GM12878 (cell line): ENCODE measurements around the gene UBE2F. TPM values are rescaled to one million over a fixed set of nuclear protein-coding genes. Genes with fewer than 3 reads are reported as not detected.

Experiments
- ATAC-seq: fragments of 200-7000 bp; cut with Tn5 transposase; 3 replicates; pipeline ENCODE4 v1.9.1; 2020; ENCODE audit warnings: mild to moderate bottlenecking, moderate library complexity
- BruUV-seq: library from RNA; stranded (reverse); fragments of 400-500 nt; replicated peaks from 2 replicates; lab custom pipeline; 2021; lab: Mats Ljungman, UMichigan
- CTCF ChIA-PET: fragments of 300-600 bp; sonication (Branson Sonifier 250); formaldehyde crosslinking; extraction: SDS; loops from one replicate; lab custom pipeline; 2021; ENCODE audit warnings: inconsistent platforms; lab: Yijun Ruan, JAX
- POLR2A ChIA-PET: fragments of 350-600 bp; formaldehyde crosslinking; extraction: SDS; loops from one replicate; lab custom pipeline; 2021; ENCODE audit warnings: inconsistent platforms; lab: Charles Lee
- RAD21 ChIA-PET: fragments of 300-600 bp; sonication (Branson Sonifier 250); formaldehyde crosslinking; loops from one replicate; lab custom pipeline; 2023; ENCODE audit warnings: antibody characterized with exemption; ENCODE audit not compliant: unreplicated experiment; lab: Charles Lee
- SMC1A ChIA-PET: fragments of 300-600 bp; sonication (Branson Sonifier 250); formaldehyde crosslinking; loops from one replicate; lab custom pipeline; 2023; ENCODE audit not compliant: unreplicated experiment, uncharacterized antibody; lab: Charles Lee
- DNase-seq: peaks from one replicate; pipeline ENCODE4 v3.0.0-alpha.2; 2011; ENCODE audit warnings: low read depth, low spot score
- FAIRE-seq: peaks from 3 replicates; lab custom pipeline; 2011; peaks lifted over from hg19 to GRCh38; lab: Jason Lieb, UNC
- H2AFZ ChIP-seq: 2 replicates; pipeline ENCODE4 v1.6.0; 2011; ENCODE audit warnings: low read depth, low read length, control low read depth; ENCODE audit not compliant: control insufficient read depth
- H3K27ac ChIP-seq: 2 replicates; pipeline ENCODE4 v1.5.1; 2011; ENCODE audit warnings: control low read depth; ENCODE audit not compliant: control insufficient read depth, insufficient read depth
- H3K27me3 ChIP-seq, 2 experiments: replicated peaks in 1 of 2; 2 replicates each; pipeline versions ENCODE4 v1.6.0 to v1.6.1; 2011; ENCODE audit warnings: low read length in 1 of 2; ENCODE audit not compliant: control insufficient read depth in 2 of 2, insufficient read depth in 2 of 2
- H3K36me3 ChIP-seq, 2 experiments: 2 replicates each; pipeline ENCODE4 v1.5.1; 2011; ENCODE audit warnings: low read length in 1 of 2; ENCODE audit not compliant: control insufficient read depth in 2 of 2, insufficient read depth in 2 of 2
- H3K4me1 ChIP-seq: 2 replicates; pipeline ENCODE4 v1.6.1; 2011; ENCODE audit warnings: mild to moderate bottlenecking, low read length, moderate library complexity, mixed read lengths; ENCODE audit not compliant: control insufficient read depth, insufficient read depth
- H3K4me2 ChIP-seq: 2 replicates; pipeline ENCODE4 v1.6.0; 2011; ENCODE audit warnings: control low read depth; ENCODE audit not compliant: control insufficient read depth, insufficient read depth
- H3K4me3 ChIP-seq: fragments of 200-600 bp; sonication (generic); 2 replicates; pipeline ENCODE4 v1.5.1; 2016
- H3K79me2 ChIP-seq: 2 replicates; pipeline ENCODE4 v1.6.0; 2011; ENCODE audit warnings: low read length; ENCODE audit not compliant: control insufficient read depth, insufficient read depth
- H3K9ac ChIP-seq: 2 replicates; pipeline ENCODE4 v1.8.0; 2011; ENCODE audit warnings: low read length, control low read depth, mixed read lengths; ENCODE audit not compliant: control insufficient read depth, insufficient read depth
- H3K9me3 ChIP-seq: replicated peaks from 3 replicates; pipeline ENCODE4 v1.5.1; 2011; ENCODE audit warnings: mild to moderate bottlenecking, low read length; ENCODE audit not compliant: control insufficient read depth, insufficient read depth
- H4K20me1 ChIP-seq: 2 replicates; pipeline ENCODE4 v1.6.0; 2011; ENCODE audit not compliant: control insufficient read depth, insufficient read depth
- BRCA1 ChIP-seq: IDR thresholded peaks from 2 replicates; pipeline ENCODE4 v1.6.1; 2011; ENCODE audit warnings: low read depth, low read length, improper control_type of control experiment
- FOS ChIP-seq: IDR thresholded peaks from 3 replicates; pipeline ENCODE4 v1.6.1; 2011; ENCODE audit warnings: borderline replicate concordance; ENCODE audit not compliant: insufficient read length; ENCODE audit errors: extremely low read depth
- NFYB ChIP-seq: IDR thresholded peaks from 2 replicates; pipeline ENCODE4 v1.6.1; 2011; ENCODE audit warnings: low read depth, mild to moderate bottlenecking, low read length, improper control_type of control experiment, moderate library complexity; ENCODE audit not compliant: insufficient read depth
- SREBF2 ChIP-seq: IDR thresholded peaks from 2 replicates; pipeline ENCODE4 v1.6.1; 2012; ENCODE audit warnings: mild to moderate bottlenecking, low read length
- TCF12 ChIP-seq: IDR thresholded peaks from 2 replicates; pipeline ENCODE4 v1.6.1; 2011; ENCODE audit warnings: low read depth, mild to moderate bottlenecking, low read length
- USF1 ChIP-seq: IDR thresholded peaks from 2 replicates; pipeline ENCODE4 v1.6.1; 2011; ENCODE audit warnings: borderline replicate concordance, low read depth, mild to moderate bottlenecking, moderate library complexity, mixed read lengths, low read length; ENCODE audit not compliant: insufficient read depth; ENCODE audit errors: extremely low read length
- ZNF274 ChIP-seq: IDR thresholded peaks from one replicate; pipeline ENCODE4 v1.8.0; 2011; ENCODE audit not compliant: insufficient read length, insufficient read depth
- ZNF622 ChIP-seq: fragments of 450-650 bp; IDR thresholded peaks from 2 replicates; pipeline ENCODE4 v1.6.1; 2017; ENCODE audit warnings: mild to moderate bottlenecking, inconsistent platforms
- WGBS: methylation state at CpG from one replicate; pipeline ENCODE4 v1.1.6; 2016; ENCODE audit warnings: low lambda C conversion rate; ENCODE audit not compliant: insufficient replicate concordance, insufficient coverage; ENCODE audit errors: missing lambda C conversion rate; 5-methylcytosine and 5-hydroxymethylcytosine counted together
- in situ Hi-C: fragments of 300-500 bp; cut with MboI; formaldehyde crosslinking; loops from 9 replicates; pipeline ENCODE4 v1.14.3; 2018; ENCODE audit warnings: mixed read lengths
- intact Hi-C: fragments of 100-400 bp; cut with micrococcal nuclease; formaldehyde crosslinking; loops from one replicate; pipeline ENCODE4 v1.14.2; 2022; ENCODE audit not compliant: unreplicated experiment
- polyA plus RNA-seq, 11 experiments: library from polyadenylated mRNA; depleted of rRNA in 4 of 11; unstranded in 6 of 11; stranded (reverse) in 5 of 11; fragments of >200 nt; fragmentation: Nextera tagmentation in 4 of 11; fragmentation: Illumina TruSeq in 1 of 11; extraction: Ambion mirVana in 4 of 11; extraction: Trizol in 1 of 11; gene quantifications; 1 replicate in 1 of 11; 2 replicates in 10 of 11; pipeline versions ENCODE4 v1.2.1 to v1.2.3, GENCODE V29; 2011 to 2016; ENCODE audit warnings: inconsistent platforms in 2 of 11, missing spikeins in 2 of 11, low read depth in 1 of 11
- total RNA-seq, 4 experiments: library from RNA; depleted of rRNA in 3 of 4; stranded (reverse); fragments of >200 nt in 3 of 4; fragmentation: Illumina TruSeq in 1 of 4; extraction: Trizol in 1 of 4; gene quantifications; 2 replicates each; pipeline versions ENCODE4 v1.2.1 to v1.2.3, GENCODE V29; 2013 to 2021
- TF ChIP-seq, protein P1 (sequence below): fragments of 450-650 bp; formaldehyde crosslinking; IDR thresholded peaks from 2 replicates; pipeline ENCODE4 v1.4.0; 2020; ENCODE audit warnings: mild to moderate bottlenecking, moderate library complexity

UBE2F gene
- total and polyA plus RNA-seq, 10 of the 15 experiments (the other 5 are each of a cell fraction or from before 2014, with no cell fraction given): 12.3 to 64.4 (median 31.5) TPM

GRCh38 chr2:237996021-237996593, 29.3 kb downstream of the UBE2F start:
- WGBS: 86% methylated on average over 7 of the region's 9 CpGs
- Histone ChIP-seq H3K9me3 (0 out of 3 replicates have a peak, but pooled peaks cover 1% of the 10 kb centered on the region), H3K36me3 (no peaks in the 10 kb centered on the region), H3K27me3 (no peaks in the 10 kb centered on the region), H3K4me3 (no peak overlapping the region), H3K4me1 (no peaks in the 10 kb centered on the region), H3K79me2 (no peaks in the 10 kb centered on the region), H3K27ac (no peak overlapping the region), H4K20me1 (no peaks in the 10 kb centered on the region), H3K4me2 (no peak overlapping the region), H3K9ac (no peak overlapping the region), H2AFZ (no peak overlapping the region)
- in situ Hi-C loops (no loop called here), intact Hi-C loops (no loop called here)
- FAIRE-seq (no peak), ATAC-seq (no peak), DNase-seq (no peak)
- CTCF ChIA-PET: no interaction called here
- POLR2A ChIA-PET: interaction anchor here (0.6 kb wide), 1 partner anchor 80 kb away, joined by 3 read pairs; no protein-coding TSS in a partner anchor
- TF ChIP-seq, protein P1, sequence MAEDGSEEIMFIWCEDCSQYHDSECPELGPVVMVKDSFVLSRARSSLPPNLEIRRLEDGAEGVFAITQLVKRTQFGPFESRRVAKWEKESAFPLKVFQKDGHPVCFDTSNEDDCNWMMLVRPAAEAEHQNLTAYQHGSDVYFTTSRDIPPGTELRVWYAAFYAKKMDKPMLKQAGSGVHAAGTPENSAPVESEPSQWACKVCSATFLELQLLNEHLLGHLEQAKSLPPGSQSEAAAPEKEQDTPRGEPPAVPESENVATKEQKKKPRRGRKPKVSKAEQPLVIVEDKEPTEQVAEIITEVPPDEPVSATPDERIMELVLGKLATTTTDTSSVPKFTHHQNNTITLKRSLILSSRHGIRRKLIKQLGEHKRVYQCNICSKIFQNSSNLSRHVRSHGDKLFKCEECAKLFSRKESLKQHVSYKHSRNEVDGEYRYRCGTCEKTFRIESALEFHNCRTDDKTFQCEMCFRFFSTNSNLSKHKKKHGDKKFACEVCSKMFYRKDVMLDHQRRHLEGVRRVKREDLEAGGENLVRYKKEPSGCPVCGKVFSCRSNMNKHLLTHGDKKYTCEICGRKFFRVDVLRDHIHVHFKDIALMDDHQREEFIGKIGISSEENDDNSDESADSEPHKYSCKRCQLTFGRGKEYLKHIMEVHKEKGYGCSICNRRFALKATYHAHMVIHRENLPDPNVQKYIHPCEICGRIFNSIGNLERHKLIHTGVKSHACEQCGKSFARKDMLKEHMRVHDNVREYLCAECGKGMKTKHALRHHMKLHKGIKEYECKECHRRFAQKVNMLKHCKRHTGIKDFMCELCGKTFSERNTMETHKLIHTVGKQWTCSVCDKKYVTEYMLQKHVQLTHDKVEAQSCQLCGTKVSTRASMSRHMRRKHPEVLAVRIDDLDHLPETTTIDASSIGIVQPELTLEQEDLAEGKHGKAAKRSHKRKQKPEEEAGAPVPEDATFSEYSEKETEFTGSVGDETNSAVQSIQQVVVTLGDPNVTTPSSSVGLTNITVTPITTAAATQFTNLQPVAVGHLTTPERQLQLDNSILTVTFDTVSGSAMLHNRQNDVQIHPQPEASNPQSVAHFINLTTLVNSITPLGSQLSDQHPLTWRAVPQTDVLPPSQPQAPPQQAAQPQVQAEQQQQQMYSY (CRISPR knock-in tag): no peak
- TF ChIP-seq ZNF274 (no peak), USF1 (no peak), ZNF622 (no peak), TCF12 (no peak), BRCA1 (no peak), FOS (no peak), NFYB (no peak), SREBF2 (no peak)
- no TSS peak for BruUV-seq
- SMC1A ChIA-PET: no interaction called here
- RAD21 ChIA-PET: no interaction called here
